LNCaP clone FGC (cell line): ENCODE results near the gene SPP1.

ENCODE experiments used
- DNase-seq: peaks from one replicate; pipeline ENCODE4 v3.0.0-alpha.2; 2011; ENCODE audit warnings: low read depth
- H3K4me3 ChIP-seq: 2 replicates; pipeline ENCODE4 v1.5.1; 2011; ENCODE audit warnings: mild to moderate bottlenecking, low read depth, low read length, control low read depth
- CTCF ChIP-seq: IDR thresholded peaks from 2 replicates; pipeline ENCODE4 v1.5.1; 2012; ENCODE audit warnings: mild to moderate bottlenecking; ENCODE audit not compliant: control insufficient read depth, insufficient read depth; ENCODE audit errors: extremely low read depth

The SPP1 gene

GRCh38 chr4:87953826-87954225, 21.7 kb upstream of the SPP1 start:
- no peak overlapping the region for H3K4me3 ChIP-seq
- no peak for DNase-seq
- TF ChIP-seq CTCF: no peak

GRCh38 chr4:87956501-87956900, 19.0 kb upstream of the SPP1 start:
- H3K4me3 ChIP-seq: no peak overlapping the region
- no peak for DNase-seq
- no peak for TF ChIP-seq CTCF

GRCh38 chr4:87957061-87957460, 18.5 kb upstream of the SPP1 start:
- H3K4me3 ChIP-seq: no peak overlapping the region
- TF ChIP-seq CTCF: no peak
- no peak for DNase-seq

GRCh38 chr4:87961993-87962392, 13.5 kb upstream of the SPP1 start:
- no peak for DNase-seq
- H3K4me3 ChIP-seq: no peak overlapping the region
- TF ChIP-seq CTCF: no peak

- no peak for DNase-seq
- no peak overlapping the region for H3K4me3 ChIP-seq
- no peak for TF ChIP-seq CTCF
Measured at GRCh38 chr4:87962398-87963146, 12.9 kb upstream of the SPP1 start.

GRCh38 chr4:87965501-87965975, 10.0 kb upstream of the SPP1 start:
- H3K4me3 ChIP-seq: no peak overlapping the region
- TF ChIP-seq CTCF: no peak
- no peak for DNase-seq

GRCh38 chr4:87966095-87966496, 9.4 kb upstream of the SPP1 start:
- no peak overlapping the region for H3K4me3 ChIP-seq
- no peak for DNase-seq
- TF ChIP-seq CTCF: no peak
